ENCODE measurements around the gene FAM114A2. TPM values are rescaled to one million over a fixed set of nuclear protein-coding genes. Genes with fewer than 3 reads are reported as not detected.

FAM114A2 gene
- total RNA-seq, 1 experiment from 2014 or later = 12.8 TPM

GRCh38 chr5:153972240-153972639, 66.5 kb downstream of the FAM114A2 start:
- Histone ChIP-seq H3K27me3 (ENCODE audit: insufficient read depth, low read length) (no peaks in the 10 kb centered on the region), H3K4me2 (ENCODE audit: insufficient read depth, insufficient read length, low read length) (no peak overlapping the region), H2AK5ac (ENCODE audit: insufficient read length, low read length) (no peak overlapping the region), H2BK5ac (ENCODE audit: insufficient read length, low read length) (no peak overlapping the region), H2BK20ac (ENCODE audit: low read depth, low read length, poor library complexity, severe bottlenecking) (no peak overlapping the region), H3K9me3 (ENCODE audit: control insufficient read depth, low read depth, low read length) (no peaks in the 10 kb centered on the region), H3K23ac (ENCODE audit: insufficient read length, low read depth, low read length) (no peak overlapping the region), H4K91ac (ENCODE audit: insufficient read length, low read depth, low read length) (no peak overlapping the region), H2AFZ (ENCODE audit: low read length) (no peak overlapping the region), H4K5ac (ENCODE audit: insufficient read length, low read depth, low read length) (no peak overlapping the region), H3K23me2 (ENCODE audit: insufficient read length, low read depth, low read length, poor library complexity, severe bottlenecking) (no peaks in the 10 kb centered on the region), H3K4me1 (ENCODE audit: insufficient read depth, low read length) (no peaks in the 10 kb centered on the region), H2BK12ac (ENCODE audit: insufficient read length, low read depth, low read length) (no peak overlapping the region), H4K20me1 (ENCODE audit: control insufficient read depth, insufficient read depth, insufficient read length) (no peaks in the 10 kb centered on the region), H2BK15ac (ENCODE audit: low read depth, low read length) (no peak overlapping the region), H2BK120ac (ENCODE audit: low read depth, low read length, poor library complexity, severe bottlenecking) (no peak overlapping the region), H3K14ac (ENCODE audit: insufficient read depth, low read length) (no peak overlapping the region), H4K8ac (replicated peaks; ENCODE audit: insufficient read length, low read depth, low read length) (no peak overlapping the region), H3K9ac (ENCODE audit: extremely low read depth, insufficient read length, low read length) (no peak overlapping the region), H3K18ac (ENCODE audit: insufficient read length, low read depth, low read length) (no peak overlapping the region), H3K4ac (ENCODE audit: low read depth, low read length) (no peak overlapping the region), H3T11ph (ENCODE audit: low read length) (no peak overlapping the region), H3K79me1 (ENCODE audit: insufficient read depth, low read depth, low read length, poor library complexity, severe bottlenecking) (no peaks in the 10 kb centered on the region), H3K56ac (ENCODE audit: insufficient read length, low read depth, low read length) (no peak overlapping the region), H3K27ac (ENCODE audit: insufficient read length, low read depth, low read length) (no peak overlapping the region), H3K79me2 (ENCODE audit: insufficient read depth, low read length) (no peaks in the 10 kb centered on the region)
- Mint-ChIP-seq H3K27me3 (ENCODE audit: low read depth) (peaks cover 12% of the 10 kb centered on the region), H3K27ac (no peak overlapping the region; a peak in 1 of 7 replicates), H3K36me3 (ENCODE audit: insufficient read depth in 1 of 3, low read depth in 3 of 3) (no peaks in the 10 kb centered on the region), H3K9me3 (no peaks in the 10 kb centered on the region; a peak in 1 of 5 replicates), H3K4me3 (no peak overlapping the region), H3K4me1 (no peaks in the 10 kb centered on the region)
- TF ChIP-seq, protein P1, sequence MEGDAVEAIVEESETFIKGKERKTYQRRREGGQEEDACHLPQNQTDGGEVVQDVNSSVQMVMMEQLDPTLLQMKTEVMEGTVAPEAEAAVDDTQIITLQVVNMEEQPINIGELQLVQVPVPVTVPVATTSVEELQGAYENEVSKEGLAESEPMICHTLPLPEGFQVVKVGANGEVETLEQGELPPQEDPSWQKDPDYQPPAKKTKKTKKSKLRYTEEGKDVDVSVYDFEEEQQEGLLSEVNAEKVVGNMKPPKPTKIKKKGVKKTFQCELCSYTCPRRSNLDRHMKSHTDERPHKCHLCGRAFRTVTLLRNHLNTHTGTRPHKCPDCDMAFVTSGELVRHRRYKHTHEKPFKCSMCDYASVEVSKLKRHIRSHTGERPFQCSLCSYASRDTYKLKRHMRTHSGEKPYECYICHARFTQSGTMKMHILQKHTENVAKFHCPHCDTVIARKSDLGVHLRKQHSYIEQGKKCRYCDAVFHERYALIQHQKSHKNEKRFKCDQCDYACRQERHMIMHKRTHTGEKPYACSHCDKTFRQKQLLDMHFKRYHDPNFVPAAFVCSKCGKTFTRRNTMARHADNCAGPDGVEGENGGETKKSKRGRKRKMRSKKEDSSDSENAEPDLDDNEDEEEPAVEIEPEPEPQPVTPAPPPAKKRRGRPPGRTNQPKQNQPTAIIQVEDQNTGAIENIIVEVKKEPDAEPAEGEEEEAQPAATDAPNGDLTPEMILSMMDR (conservative IDR thresholded peaks at IDR 0.05) = no peak
- WGBS (ENCODE audit: extremely low coverage, insufficient read length, low lambda C conversion rate) = no CpG with 5 or more reads among the region's 2 CpGs
- no peak for DNase-seq

All from H9 (cell line).